Hepatocyte (in vitro differentiated cells): ENCODE measurements around the gene AMDHD2. TPM values are rescaled to one million over a fixed set of nuclear protein-coding genes. Genes with fewer than 3 reads are reported as not detected.

Experiments
- DNase-seq: peaks from one replicate; pipeline ENCODE4 v3.0.0-alpha.2; 2016; ENCODE audit warnings: low spot score
- H2AFZ ChIP-seq: fragments of 200-600 bp; sonication (generic); 2 replicates; pipeline ENCODE4 v1.6.0; 2016; ENCODE audit warnings: antibody characterized with exemption, mild to moderate bottlenecking
- H3K27ac ChIP-seq: fragments of 200-600 bp; sonication (generic); 2 replicates; pipeline ENCODE4 v1.5.1; 2016; ENCODE audit warnings: mild to moderate bottlenecking
- H3K27me3 ChIP-seq: fragments of 200-600 bp; sonication (generic); 2 replicates; pipeline ENCODE4 v1.6.1; 2016
- H3K36me3 ChIP-seq: fragments of 200-600 bp; sonication (generic); replicated peaks from 2 replicates; pipeline ENCODE4 v1.5.1; 2016; ENCODE audit warnings: low read depth; ENCODE audit not compliant: insufficient read depth
- H3K4me1 ChIP-seq: fragments of 200-600 bp; sonication (generic); 2 replicates; pipeline ENCODE4 v1.5.1; 2016; ENCODE audit warnings: mild to moderate bottlenecking, moderate library complexity; ENCODE audit not compliant: insufficient read depth
- H3K4me2 ChIP-seq: fragments of 200-600 bp; sonication (generic); 2 replicates; pipeline ENCODE4 v1.6.0; 2016
- H3K4me3 ChIP-seq: fragments of 200-600 bp; sonication (generic); 2 replicates; pipeline ENCODE4 v1.5.1; 2016; ENCODE audit warnings: mild to moderate bottlenecking
- H3K79me2 ChIP-seq: fragments of 200-600 bp; sonication (generic); 2 replicates; pipeline ENCODE4 v1.6.0; 2017; ENCODE audit warnings: mild to moderate bottlenecking
- H3K9me2 ChIP-seq: fragments of 200-600 bp; sonication (generic); replicated peaks from 2 replicates; pipeline ENCODE4 v1.6.0; 2017; ENCODE audit warnings: mild to moderate bottlenecking; ENCODE audit not compliant: insufficient read depth
- H3K9me3 ChIP-seq: fragments of 200-600 bp; sonication (generic); 2 replicates; pipeline ENCODE4 v1.5.1; 2016; ENCODE audit warnings: low read depth, mild to moderate bottlenecking
- H4K20me1 ChIP-seq: fragments of 200-600 bp; sonication (generic); 2 replicates; pipeline ENCODE4 v1.6.0; 2016; ENCODE audit warnings: mild to moderate bottlenecking; ENCODE audit not compliant: insufficient read depth, poor library complexity, severe bottlenecking
- CTCF ChIP-seq: fragments of 200-600 bp; sonication (generic); IDR thresholded peaks from 2 replicates; pipeline ENCODE4 v1.5.1; 2016; ENCODE audit warnings: antibody characterized with exemption, mild to moderate bottlenecking; ENCODE audit not compliant: poor library complexity
- EZH2 ChIP-seq: fragments of 200-600 bp; sonication (generic); IDR thresholded peaks from 2 replicates; pipeline ENCODE4 v1.6.1; 2016; ENCODE audit warnings: antibody characterized with exemption, mild to moderate bottlenecking, borderline replicate concordance
- EZH2phosphoT487 ChIP-seq: fragments of 200-600 bp; sonication (generic); IDR thresholded peaks from one replicate; pipeline ENCODE4 v1.6.1; 2018; ENCODE audit warnings: antibody characterized with exemption, mild to moderate bottlenecking, low read depth, moderate library complexity; ENCODE audit not compliant: unreplicated experiment, severe bottlenecking
- WGBS: methylation state at CpG from one replicate; pipeline ENCODE4 v1.1.6; 2016; ENCODE audit warnings: low lambda C conversion rate; ENCODE audit errors: missing lambda C conversion rate; 5-methylcytosine and 5-hydroxymethylcytosine counted together
- polyA plus RNA-seq: library from polyadenylated mRNA; unstranded; fragments of >200 nt; fragmentation: Nextera tagmentation; extraction: Ambion mirVana; gene quantifications from 2 replicates; pipeline ENCODE4 v1.2.1, GENCODE V29; 2016
- total RNA-seq: library from RNA; depleted of rRNA; stranded (reverse); fragments of >200 nt; gene quantifications from 2 replicates; pipeline ENCODE4 v1.2.3, GENCODE V29; 2014

Gene AMDHD2
- total and polyA plus RNA-seq, 2 experiments from 2014 or later: 43.6 to 70.8 TPM

- WGBS: 96% methylated on average over 6 of the region's 6 CpGs
- H3K4me3 ChIP-seq: no peak overlapping the region
- H3K79me2 ChIP-seq: peaks cover 41% of the 10 kb centered on the region
- no peak overlapping the region for H2AFZ ChIP-seq
- no peaks in the 10 kb centered on the region for H3K27me3 ChIP-seq
- no peak overlapping the region for H3K27ac ChIP-seq
- no peaks in the 10 kb centered on the region for H3K9me3 ChIP-seq
- no peak overlapping the region for H3K4me2 ChIP-seq
- peaks cover 6% of the 10 kb centered on the region for H4K20me1 ChIP-seq
- no peaks in the 10 kb centered on the region for H3K36me3 ChIP-seq
- no peaks in the 10 kb centered on the region for H3K9me2 ChIP-seq
- no peaks in the 10 kb centered on the region for H3K4me1 ChIP-seq
- TF ChIP-seq EZH2 (no peak), CTCF (no peak), EZH2phosphoT487 (no peak)
- no peak for DNase-seq
These were observed 26.6 kb upstream of the AMDHD2 start for GRCh38 chr16:2493605-2494004.

DNA sequence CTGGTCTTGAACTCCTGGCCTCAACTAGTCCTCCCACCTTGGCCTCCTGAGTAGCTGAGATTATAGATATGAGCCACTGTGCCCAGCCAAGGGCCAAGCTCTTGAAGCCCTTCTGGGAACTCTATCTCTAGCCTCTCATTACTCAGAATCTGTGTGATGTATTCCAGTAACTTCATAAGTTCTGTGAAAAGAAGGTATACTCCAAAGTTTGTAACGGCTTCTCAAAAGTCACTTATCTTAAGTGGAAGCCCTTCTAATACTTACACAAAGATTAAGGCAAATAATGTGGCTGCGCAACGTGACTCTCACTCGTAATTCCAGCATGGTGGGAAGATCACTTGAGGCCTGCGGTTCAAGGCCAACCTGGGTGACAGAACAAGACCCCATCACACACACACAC lies 25.6 kb upstream of the AMDHD2 start:
- Histone ChIP-seq H3K27me3 (no peaks in the 10 kb centered on the region), H3K9me2 (no peaks in the 10 kb centered on the region), H3K4me1 (no peaks in the 10 kb centered on the region), H2AFZ (no peak overlapping the region), H3K9me3 (no peaks in the 10 kb centered on the region), H3K4me3 (no peak overlapping the region), H3K4me2 (no peak overlapping the region), H3K36me3 (no peaks in the 10 kb centered on the region), H4K20me1 (peaks cover 3% of the 10 kb centered on the region), H3K27ac (no peak overlapping the region), H3K79me2 (peaks cover 33% of the 10 kb centered on the region)
- no peak for TF ChIP-seq CTCF
- no peak for TF ChIP-seq EZH2
- TF ChIP-seq EZH2phosphoT487: no peak
- no peak for DNase-seq
- 92% methylated on average over 5 of the region's 5 CpGs for WGBS

DNA sequence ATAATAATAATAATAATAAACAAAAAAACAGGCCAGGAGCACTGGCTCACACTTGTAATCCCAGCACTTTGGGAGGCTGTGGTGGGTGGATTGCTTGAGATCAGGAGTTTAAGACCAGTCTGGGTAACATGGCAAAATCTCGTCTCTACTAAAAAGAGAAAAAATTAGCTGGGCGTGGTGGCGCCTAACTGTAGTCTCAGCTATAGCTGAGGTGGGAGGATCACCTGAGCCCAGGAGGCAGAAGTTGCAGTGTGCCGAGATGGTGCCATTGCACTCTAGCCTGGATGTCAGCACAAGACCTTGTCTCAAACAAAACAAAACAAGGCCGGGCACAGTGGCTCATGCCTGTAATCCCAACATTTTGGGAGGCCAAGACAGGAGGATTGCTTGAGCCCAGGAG lies 25.1 kb upstream of the AMDHD2 start:
- no peaks in the 10 kb centered on the region for H4K20me1 ChIP-seq
- DNase-seq: no peak
- H3K36me3 ChIP-seq: no peaks in the 10 kb centered on the region
- TF ChIP-seq EZH2phosphoT487 (no peak), EZH2 (no peak), CTCF (no peak)
- no peak overlapping the region for H3K27ac ChIP-seq
- H3K4me1 ChIP-seq: no peaks in the 10 kb centered on the region
- no peak overlapping the region for H3K4me2 ChIP-seq
- WGBS: 97% methylated on average over 5 of the region's 5 CpGs
- H2AFZ ChIP-seq: no peak overlapping the region
- no peaks in the 10 kb centered on the region for H3K9me3 ChIP-seq
- no peak overlapping the region for H3K4me3 ChIP-seq
- peaks cover 29% of the 10 kb centered on the region for H3K79me2 ChIP-seq
- no peaks in the 10 kb centered on the region for H3K27me3 ChIP-seq
- H3K9me2 ChIP-seq: no peaks in the 10 kb centered on the region
